HTERT RPE-1 (cell line): ENCODE data around the gene MAP2K5.

ENCODE experiments used
- in situ Hi-C: fragments of 300-500 bp; cut with MboI; formaldehyde crosslinking; loops from 4 replicates; pipeline ENCODE4 v1.14.3; 2020; ENCODE audit warnings: low sequenced_read_pairs

The MAP2K5 gene

DNA sequence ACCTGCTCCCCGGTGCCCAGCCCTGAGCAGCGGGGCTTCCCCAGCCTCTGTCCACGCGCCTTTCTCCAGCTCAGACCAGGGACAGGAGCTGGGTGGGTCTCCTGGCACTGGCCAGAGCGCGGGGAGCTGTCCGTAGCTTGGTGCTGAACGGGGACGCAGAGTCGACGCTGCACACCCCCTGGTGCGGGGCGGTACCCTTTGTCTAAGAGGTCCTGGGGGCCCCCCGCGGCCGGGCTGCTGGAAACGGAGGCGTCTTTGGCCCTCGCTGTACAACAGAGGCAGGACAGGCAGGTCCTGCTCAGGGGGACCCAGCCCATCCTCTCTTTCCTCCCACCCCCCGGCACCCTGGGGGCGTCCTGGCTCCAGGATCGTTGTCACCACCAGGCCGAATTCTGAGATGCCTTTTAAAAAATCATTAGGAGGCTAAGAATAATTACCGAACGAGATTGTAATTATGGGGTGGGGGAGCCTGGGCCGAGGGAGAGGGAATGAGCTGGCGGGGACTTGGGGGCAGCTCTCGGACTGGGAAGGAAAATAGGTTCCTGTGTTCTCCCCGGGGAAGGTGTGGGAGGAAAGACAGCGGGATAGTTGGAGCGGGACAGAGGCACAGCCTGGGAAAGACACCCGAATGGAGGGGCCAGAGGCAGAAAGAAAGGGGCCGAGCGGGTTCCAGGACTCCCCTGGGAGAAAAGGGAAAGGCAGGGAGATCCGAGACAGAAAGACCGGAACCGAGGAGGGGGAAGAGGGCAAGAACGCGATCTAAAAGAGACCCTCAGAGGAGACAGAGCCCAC is 278.7 kb downstream of the MAP2K5 start:
- in situ Hi-C loops: no loop called here

GRCh38 chr15:67821784-67822440 is 279.4 kb downstream of the MAP2K5 start:
- in situ Hi-C loops: no loop called here

GRCh38 chr15:67822537-67823313 is 280.2 kb downstream of the MAP2K5 start:
- in situ Hi-C loops: no loop called here

DNA sequence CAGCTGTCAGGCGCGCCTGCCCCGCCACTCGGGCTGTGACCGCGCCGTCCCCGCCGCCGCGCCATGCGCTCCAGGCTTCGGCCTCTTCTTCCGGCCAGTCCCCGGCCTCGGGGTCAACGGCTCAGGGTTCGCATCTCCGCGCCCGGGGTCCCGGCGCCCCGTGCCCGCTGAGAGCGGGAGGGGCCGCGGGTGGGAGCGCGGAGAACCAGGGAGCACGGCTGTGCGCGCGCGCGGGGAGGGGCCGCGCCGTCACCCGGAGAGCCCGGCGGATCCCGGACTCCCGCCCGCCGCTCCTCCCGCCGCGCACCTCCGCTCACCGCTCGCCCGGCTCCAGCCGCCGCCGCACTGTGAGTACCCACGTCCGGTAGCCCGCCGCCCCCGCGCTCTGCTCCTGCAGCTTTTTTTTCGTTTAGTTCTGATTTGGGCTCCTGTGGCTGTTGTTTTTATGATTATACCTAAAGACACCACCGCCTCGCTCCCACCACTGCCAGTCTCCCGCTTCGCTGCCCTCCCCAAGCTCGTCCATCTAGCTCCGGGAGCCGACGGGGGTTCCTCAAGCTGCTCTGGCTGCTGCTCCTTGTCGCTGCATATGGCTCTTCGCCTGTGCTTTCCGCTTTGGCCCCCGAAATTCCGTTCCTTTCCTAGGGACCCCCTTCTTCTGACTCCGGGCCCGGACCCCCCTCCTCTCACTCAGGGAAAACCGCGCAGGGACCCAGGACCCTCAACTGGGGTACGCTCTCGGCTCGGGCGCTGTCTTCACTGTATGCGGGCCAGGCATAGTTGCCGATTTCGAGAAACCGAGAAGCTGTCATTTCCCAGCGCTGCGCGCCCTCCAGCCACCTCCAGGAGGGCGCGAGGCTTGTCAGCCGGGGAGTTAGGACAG is 281.1 kb downstream of the MAP2K5 start:
- in situ Hi-C loops: no loop called here

DNA sequence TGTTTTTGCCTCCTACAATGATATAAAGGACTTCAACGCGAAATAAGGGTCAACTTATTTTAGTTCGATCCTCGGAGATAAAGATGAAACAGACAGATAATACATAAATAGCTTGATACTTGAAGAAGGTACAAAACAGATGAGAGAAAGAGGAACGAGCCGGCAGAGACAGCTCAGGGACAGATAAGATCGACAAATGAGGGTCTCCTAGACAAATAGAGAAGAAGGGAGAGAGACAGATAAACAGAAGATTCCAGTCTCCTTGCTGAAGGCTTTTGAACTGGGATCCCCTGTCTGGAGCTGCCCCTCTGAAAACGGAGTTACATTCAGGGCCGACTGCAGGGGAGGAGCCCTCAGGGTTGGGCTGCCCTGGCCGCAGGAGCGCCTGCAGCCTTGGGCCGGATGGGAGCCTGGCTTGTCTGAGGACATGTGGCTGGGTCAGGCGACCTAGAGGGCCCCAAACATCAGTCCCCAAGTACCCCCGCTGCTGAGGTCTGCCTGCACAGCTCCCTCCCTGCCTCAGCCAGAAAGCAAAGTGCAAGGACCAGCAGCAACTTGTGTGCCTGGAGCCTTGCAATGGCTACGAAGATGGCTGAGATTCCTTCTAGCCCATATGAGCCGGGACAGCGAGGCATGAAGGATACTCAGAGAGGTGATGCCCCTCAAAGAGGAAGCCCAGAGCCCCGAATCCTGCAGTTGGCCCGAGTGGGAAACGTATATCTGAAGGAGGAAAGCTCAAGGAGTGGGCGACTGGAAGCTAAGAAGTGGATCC is 281.9 kb downstream of the MAP2K5 start:
- in situ Hi-C loops: no loop called here

GRCh38 chr15:67824976-67825880 is 282.7 kb downstream of the MAP2K5 start, which contains the start of gene SKOR1:
SKOR1 (plus strand) TSS chr15:67825509; CDS start chr15:67825603, 94 bp downstream.
- in situ Hi-C loops: no loop called here

DNA sequence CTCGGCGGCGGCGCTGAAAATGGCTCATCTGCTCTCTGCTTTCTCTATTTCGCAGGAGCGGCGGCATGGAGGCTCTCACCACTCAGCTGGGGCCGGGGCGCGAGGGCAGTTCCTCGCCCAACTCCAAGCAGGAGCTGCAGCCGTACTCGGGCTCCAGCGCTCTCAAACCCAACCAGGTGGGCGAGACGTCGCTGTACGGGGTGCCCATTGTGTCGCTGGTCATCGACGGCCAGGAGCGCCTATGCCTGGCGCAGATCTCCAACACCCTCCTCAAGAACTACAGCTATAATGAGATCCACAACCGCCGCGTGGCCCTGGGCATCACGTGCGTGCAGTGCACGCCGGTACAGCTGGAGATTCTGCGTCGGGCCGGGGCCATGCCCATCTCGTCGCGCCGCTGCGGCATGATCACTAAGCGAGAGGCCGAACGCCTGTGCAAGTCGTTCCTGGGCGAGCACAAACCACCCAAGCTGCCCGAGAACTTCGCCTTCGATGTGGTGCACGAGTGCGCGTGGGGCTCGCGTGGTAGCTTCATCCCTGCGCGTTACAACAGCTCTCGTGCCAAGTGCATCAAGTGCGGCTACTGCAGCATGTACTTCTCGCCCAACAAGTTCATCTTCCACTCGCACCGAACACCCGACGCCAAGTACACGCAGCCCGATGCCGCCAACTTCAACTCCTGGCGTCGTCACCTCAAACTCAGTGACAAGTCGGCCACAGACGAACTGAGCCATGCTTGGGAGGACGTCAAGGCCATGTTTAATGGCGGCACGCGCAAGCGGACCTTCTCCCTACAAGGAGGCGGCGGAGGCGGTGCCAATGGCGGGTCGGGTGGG is 283.6 kb downstream of the MAP2K5 start:
- in situ Hi-C loops: no loop called here

DNA sequence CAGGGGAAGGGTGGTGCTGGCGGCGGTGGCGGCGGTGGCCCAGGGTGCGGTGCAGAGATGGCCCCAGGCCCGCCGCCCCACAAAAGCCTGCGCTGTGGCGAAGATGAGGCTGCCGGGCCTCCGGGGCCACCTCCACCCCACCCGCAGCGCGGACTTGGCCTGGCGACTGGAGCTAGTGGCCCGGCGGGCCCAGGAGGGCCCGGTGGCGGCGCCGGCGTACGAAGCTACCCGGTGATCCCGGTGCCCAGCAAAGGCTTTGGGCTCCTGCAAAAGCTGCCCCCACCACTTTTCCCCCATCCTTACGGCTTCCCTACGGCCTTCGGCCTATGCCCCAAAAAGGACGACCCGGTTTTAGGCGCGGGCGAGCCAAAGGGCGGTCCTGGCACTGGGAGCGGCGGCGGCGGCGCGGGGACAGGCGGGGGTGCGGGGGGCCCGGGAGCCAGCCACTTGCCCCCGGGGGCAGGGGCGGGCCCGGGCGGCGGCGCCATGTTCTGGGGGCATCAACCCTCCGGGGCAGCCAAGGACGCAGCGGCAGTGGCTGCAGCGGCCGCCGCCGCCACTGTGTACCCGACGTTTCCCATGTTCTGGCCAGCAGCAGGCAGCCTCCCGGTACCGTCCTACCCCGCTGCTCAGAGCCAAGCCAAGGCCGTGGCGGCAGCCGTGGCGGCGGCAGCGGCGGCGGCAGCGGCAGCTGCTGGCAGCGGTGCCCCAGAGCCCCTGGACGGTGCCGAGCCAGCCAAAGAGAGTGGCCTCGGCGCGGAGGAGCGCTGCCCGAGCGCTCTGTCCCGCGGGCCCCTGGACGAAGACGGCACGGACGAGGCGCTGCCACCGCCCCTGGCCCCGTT is 284.4 kb downstream of the MAP2K5 start:
- in situ Hi-C loops: no loop called here

DNA sequence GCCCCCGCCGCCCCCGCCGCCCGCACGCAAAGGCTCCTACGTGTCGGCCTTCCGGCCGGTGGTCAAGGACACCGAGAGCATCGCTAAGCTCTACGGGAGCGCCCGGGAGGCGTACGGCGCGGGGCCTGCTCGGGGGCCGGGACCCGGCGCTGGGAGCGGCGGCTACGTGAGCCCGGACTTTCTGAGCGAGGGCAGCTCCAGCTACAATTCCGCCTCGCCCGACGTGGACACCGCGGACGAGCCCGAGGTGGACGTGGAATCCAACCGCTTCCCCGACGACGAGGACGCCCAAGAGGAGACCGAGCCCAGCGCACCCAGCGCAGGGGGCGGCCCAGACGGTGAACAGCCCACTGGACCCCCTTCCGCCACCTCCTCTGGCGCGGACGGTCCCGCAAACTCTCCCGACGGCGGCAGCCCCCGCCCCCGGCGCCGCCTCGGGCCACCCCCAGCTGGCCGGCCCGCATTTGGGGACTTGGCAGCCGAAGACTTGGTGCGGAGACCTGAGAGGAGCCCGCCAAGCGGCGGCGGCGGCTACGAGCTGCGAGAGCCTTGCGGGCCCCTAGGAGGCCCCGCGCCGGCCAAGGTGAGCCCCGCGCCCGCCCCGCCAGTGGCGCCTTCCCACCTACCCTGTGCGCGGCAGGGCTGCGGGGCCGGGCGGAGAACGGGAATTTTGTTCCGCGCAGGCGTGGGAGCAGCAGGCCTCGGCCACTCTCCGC is 285.2 kb downstream of the MAP2K5 start:
- in situ Hi-C loops: no loop called here

DNA sequence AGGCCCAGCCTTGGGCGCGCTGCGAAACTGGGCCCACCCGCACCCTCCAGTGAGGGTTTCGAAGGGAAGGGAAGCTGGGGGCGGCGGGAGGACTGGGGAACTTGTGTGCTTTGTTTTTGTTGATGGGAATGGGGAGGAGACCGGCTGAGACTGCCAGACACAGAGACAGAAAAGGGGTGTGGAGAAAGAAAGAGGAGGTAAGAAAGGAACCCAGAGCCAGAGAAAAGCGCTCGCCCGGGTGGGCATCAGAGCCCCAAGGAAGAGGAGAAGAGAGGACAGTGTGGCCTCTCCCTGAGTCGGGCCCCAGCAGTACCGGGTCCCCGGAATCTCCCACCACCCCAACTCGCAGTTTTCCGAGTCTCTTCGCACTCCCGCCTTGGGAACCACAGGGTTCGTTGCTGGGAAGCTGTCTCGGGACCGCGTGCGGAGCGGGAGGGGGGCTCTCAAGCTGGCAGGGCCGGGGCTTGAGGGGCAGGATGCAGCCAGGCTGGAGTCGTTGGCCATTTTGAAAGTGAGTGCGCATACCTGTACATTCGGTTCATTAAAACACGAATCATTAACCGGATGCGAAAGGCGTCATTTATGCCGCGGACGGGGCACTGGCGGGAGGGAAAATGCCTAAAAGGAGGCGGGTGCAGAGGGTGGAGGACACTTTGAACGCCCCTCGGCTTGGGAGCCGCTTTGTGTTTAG is 285.9 kb downstream of the MAP2K5 start:
- in situ Hi-C loops: no loop called here

GRCh38 chr15:67828969-67829646 is 286.6 kb downstream of the MAP2K5 start:
- in situ Hi-C loops: no loop called here

- in situ Hi-C loops: no loop called here
These were observed 287.4 kb downstream of the MAP2K5 start for GRCh38 chr15:67829647-67830504.

DNA sequence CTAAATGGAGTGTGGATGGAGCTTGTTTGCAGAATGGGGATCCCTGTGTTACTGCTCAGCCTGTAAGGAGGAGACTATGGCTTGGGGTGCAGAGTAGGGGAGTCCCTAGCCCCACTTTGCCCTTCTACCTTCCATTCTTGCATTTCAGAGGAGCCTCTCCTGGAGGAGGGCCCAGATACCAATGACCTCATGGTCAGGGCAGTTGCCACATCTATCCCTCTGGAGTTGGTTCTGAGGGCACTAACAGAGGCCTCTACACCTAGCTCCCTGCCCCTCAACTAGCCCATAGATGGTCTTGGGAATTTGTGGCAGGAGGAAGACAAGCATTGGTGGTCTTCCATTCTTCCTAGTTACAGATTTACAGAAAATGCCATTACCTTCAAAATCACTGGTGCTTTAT is 288.9 kb downstream of the MAP2K5 start:
- in situ Hi-C loops: no loop called here

- in situ Hi-C loops: no loop called here
These were observed 289.6 kb downstream of the MAP2K5 start for GRCh38 chr15:67832031-67832551.
